Activated CD8-positive, alpha-beta memory T cell treated with anti-CD3 and anti-CD28 coated beads, Interleukin-2, amount 50 U/mL, for 4 hours (primary cell): ENCODE data around the gene SGCB.
"Not testable (repeated sequence)": the region's sequence is repeated elsewhere in the genome, so short reads cannot be mapped to it uniquely, and the experiment has no call there.

Experiments
- DNase-seq: peaks from one replicate; pipeline ENCODE4 v3.0.0-alpha.2; 2020

SGCB gene

GRCh38 chr4:52038103-52038912 lies at the start of gene SGCB:
Gene SGCB (minus strand): TSS chr4:52038299. CDS start chr4:52038259, 40 bp downstream.
- DNase-seq = peak; percentile 75

GRCh38 chr4:52086425-52086824 lies 48.3 kb upstream of the SGCB start:
- not testable (repeated sequence) for DNase-seq

DNA sequence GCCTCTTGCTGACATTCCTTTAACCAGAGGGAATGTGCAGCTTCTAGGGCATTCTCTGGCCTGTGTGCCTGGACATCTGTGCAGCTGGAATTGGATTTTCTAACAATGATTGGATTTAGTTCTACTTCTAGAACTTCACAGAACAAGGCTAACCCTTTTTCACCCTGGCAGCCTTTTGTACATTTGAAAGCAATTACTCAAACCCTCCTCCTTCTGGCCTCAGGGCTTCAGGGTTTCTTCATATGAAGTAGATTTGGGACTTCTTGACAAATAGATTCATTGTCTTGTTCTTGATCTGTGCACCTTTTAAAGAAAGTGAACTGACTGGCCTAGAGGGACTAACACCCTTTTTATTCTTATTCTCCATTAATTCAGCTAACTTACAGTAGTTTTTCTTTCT lies 43.1 kb upstream of the SGCB start:
- no peak for DNase-seq

DNA sequence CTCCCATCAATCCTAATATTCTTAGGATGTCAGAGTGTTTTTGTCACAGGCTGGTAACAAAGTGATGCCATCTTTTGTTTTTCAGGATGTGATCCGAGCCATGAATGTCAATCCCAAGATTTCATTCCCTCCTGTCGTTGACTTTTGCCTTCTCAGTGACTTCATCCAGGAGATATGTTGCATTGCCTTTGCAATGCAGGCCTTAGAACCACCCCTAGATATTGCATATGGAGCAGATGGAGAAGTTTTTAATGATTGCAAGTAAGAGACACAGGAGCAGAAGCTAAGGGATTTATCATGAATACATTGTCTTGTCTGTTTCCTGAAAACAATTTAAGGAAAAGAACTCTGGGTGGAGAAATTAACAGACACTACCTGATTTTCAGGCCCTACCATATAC lies 41.6 kb upstream of the SGCB start:
- no peak for DNase-seq

DNA sequence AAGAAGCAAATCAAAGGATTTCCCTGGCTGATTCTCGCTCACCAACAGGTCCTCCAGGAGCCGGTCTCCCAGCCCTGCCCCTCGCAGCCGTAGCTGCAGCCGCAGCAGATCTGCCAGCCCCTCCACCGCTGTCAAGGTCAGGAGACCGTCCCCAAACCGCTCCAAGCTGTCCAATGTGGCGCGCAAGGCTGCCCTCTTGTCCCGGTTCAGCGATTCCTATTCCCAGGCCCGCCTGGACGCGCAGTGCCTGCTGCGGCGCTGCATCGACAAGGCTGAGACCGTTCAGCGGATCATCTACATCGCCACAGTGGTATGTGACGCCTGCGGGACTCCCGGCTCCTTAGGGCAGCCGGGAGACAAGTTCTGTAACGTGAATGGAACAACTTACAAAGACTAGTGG lies 38.6 kb upstream of the SGCB start:
- DNase-seq = no peak

DNA sequence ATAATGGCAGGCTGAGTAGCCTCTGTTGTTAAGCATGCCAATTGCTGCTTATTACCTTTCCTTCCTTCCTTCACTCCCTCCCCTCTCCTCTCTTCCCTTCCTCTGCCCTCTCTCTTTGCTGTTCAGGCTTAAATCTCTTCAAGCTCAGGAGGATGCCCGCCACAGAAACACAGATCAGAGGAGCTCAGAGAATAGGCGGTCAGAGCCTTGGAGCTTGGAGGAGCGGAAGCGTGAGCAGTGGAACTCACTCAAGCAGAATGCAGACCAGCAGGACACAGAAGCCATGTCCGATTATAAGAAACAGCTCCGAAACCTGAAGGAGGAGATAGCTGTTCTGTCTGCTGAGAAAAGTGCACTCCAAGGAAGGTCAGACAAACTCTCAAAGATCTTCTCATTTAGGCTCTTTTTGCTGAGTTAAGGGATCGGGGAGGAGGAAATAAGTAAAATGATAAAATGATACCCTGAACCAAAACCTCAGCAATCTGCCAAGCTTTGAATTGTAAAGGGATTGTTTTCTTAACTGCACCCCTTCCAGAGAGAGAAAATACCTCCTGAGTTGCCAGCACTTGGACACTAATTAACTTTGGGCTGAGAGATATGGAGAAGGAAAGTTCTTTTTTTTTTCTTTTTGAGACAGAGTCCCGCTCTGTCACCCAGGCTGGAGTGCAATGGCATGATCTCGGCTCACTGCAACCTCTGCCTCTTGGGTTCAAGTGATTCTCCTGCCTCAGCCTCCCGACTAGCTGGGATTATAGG lies 33.9 kb upstream of the SGCB start:
- no peak for DNase-seq

GRCh38 chr4:52069571-52069970 lies 31.5 kb upstream of the SGCB start:
- DNase-seq = no peak

DNA sequence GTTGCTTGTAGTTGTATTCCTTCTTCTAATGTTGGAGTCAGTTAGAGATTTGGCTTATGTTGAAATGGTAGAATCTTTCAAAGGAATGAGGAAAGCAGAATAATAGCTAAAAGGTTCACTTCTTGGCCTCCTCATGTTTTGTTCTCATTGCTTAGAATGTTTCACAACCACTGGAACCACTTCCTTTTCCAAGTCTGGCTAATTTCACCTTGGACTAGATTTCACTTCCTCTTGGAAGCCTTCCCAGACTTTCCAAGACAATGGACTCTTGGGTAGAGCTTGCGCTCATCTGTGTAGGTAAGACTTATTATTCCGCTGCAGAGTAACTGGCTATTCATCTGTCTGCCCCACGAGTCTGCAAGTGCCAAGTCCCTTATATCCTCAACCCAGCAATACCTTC lies 21.3 kb upstream of the SGCB start:
- no peak for DNase-seq

DNA sequence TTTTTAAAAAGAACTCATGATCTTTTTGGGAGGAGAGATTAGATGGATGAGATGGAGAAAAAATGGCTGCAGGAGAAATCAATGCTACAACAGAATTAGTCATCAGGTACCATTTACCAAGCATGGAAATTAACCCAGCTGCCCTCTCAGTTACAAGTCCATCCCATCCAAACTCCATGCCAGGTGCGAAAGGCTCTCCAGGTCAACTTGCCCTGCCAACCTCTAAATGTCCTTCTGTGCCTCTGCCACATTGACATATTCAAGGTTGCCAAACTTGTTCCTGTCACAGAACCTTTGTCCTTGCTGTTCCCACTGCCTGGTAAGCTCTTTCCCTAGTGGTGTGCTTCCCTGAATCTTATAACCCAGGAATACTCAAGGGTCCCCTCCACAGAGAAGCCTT lies 20.2 kb upstream of the SGCB start:
- no peak for DNase-seq

GRCh38 chr4:52057196-52057595 lies 19.1 kb upstream of the SGCB start:
- DNase-seq = no peak

DNA sequence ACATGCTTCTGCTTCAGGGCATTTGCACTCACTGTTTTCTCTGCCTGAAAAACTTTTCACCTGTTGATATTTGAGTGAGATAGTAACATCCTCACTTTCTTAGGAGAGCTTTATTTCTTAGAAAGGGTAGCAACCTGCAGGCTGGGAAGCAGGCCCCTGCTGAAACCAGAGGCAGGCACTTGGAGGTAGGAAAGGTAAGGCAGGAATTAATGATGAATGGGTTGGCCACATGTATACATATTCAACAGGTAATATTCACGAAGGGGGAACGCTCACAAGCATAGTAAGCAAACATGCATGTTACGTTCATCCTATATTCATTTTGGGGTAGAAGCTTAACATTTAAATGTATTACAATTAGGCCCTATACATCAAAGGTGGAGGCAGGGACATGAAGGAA lies 16.2 kb upstream of the SGCB start:
- DNase-seq = no peak

DNA sequence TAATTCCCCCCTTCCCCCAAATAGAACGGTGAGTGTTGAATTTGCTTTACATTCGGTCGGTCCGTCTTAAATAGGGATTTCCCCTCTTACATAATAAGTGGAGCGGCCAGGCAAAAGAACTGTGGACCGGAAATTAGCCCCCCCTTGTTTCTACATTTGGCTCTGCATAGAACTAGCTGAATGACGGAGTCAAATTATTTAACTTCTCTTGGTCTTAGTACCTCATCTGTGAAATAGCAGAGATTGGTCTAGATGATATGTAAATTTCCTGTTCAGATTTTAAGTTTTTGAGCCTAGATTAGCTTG lies 14.3 kb upstream of the SGCB start:
- no peak for DNase-seq

DNA sequence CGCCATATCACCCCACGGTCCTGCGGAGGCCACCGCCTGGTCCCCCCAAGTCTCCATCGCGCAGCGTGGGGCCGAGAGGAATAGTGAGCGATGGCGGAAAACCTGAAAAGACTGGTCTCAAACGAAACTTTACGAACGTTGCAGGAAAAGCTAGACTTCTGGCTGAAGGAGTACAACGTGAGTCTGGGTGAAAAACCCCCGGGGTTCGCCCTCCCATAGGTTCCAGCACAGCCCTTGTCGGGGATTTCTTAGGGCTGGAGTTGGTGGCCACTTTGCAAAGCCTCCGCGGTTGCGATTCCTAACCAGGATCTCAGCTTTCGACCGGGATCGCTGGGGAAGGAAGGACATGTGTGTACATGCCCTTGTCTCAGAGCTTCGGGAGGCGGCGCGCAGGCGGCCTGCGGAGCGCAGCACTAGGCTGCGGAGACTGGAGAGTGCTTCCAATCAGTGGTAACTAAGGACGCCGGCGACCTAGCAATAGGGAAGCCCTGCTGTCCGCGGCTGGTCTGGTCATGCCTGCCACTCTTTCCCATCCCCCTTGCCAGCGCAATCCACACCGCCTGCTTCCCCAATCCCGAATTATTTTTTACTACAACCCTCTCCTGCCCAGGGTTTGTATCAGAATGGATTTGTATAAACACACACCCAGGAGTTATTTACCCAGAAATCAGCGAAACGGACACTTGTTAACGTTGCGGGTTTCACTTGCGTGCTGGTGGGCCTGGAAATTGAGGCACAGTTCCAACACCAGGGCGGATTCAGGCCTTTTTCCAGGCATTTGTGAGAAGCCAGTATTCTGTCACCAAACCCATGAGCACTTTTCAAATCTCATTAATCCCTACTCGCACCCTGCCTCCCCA lies 13.7 kb upstream of the SGCB start:
- no peak for DNase-seq

DNA sequence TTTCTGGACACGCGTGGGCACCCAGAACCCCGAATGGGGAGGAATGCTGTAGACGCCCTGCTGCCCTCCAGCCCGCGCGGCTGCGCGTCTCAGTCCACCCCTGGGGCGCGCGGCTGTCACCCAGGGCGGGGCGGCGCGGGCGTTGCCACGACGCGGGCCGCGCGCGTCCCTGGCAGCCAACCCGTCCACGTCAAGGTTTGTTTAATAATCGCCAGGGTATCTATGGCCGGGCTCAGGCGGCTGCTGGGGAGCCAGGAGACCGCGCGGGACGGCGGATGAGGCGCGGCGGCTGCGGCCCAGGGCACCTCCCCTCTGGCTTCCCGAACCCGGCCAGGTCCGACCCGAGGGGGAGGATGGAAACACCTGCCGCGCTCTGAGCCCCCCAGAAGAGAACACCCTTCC lies 13.1 kb upstream of the SGCB start, which contains the start of gene SPATA18:
Gene SPATA18 (plus strand): TSS at position 92 of the 402 bp plus-strand sequence. CDS start 401 bp downstream, outside the sequence.
- no peak for DNase-seq

DNA sequence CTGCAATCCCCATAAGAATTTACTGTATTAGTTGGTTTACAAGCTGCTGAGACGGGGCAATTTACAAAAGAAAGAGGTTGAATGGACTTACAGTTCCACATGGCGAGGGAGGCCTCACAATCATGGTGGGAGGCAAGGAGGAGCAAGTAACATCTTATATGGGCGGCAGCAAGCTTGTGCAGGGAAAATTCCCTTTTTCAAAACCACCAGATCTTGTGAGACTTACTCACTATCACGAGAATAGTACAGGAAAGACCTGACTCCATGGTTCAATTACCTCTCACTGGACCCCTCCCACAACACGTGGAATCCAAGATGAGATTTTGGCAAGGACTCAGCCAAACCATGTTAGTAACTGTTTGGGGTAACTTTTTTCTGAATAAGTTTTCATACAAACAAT lies 11.2 kb upstream of the SGCB start:
- no peak for DNase-seq

DNA sequence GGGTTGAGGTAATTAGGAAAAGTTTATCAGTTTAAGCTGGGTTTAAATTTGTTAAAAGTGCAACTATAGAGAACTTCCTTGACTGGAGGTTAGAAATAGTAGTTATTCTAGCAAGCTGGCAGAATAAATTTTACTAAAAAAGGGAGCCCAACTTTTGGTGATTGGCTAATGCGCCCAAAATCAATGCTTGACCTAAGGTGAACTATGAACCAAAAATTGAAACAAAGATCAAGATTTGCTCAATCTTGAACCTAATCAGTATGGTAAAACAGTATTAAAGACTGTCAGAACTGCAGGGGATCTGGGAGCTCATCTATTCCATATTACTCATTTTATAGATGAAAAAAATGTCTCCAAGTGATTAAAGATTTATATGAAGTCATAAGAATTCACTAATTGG lies 6.9 kb upstream of the SGCB start:
- DNase-seq = no peak

DNA sequence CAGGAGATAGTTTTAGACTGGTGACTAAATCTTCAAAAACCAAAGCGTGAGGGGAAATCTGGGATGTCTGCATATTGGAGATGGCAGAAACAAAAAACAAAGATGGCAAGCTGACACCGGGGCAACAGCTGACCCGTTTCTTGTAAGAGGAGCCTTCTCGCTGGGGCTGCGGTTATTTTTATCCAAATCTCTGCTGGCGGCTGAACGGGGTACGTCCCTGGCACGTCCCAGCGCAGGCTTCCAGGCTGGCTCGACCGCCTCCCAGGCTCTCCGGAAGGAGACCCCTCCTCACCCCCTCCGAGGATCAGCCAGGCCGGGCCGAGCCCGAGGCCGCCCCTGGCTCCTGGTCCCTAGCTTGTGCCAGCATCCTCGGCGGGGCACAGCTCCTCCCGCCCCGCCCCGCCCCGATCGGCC lies 403 bp downstream of the SGCB start:
- DNase-seq = peak; percentile 19

DNA sequence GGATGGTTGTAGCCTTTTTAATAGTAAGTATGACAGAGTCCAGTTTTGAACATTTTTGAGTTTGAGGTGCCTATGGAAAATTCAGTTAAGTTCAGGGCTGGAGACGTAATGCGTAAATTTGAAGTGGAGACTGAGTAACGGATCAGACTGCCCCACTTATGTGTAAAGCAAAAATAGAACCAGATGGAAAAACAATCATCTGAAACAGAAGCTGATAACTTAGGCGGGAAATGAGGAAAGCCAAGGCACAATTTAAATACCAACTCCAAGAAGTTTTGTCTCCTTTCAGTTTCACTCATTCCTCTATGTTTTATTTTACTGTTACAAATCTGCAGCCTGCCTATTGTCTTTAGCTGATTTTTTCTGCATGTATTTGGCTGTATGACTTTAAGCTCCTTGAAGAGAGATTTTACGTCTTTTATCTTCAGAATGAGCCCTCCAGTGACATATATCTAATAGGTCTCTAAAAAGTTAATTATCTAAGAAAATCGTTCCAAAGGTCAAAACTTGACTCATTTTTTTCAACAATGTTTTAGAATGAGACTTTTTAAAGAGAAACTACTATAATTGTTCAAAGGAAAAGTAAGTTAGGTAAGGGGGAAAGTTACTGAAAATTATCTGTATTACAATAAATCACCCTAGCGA lies 1.1 kb downstream of the SGCB start:
- no peak for DNase-seq

GRCh38 chr4:52035190-52035589 lies 2.9 kb downstream of the SGCB start:
- no peak for DNase-seq

DNA sequence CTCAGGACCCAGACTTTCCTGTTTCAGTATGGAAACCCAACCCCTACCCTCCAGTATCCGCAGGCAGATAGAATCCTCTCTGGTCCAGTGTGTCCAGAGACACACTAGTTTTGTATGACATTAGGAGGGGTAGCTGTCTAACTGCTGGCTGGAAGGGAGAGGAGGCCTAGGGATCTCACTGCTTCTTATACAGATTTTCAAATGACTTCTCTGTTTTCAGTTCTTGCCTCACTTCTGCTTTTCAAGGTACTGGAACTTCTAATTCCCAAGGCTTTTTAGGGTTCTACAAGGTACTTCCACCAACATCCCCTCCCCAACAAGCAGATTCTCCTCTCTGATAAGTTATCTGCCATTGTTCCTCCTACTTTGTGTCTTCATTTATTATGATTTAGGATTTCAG lies 6.1 kb downstream of the SGCB start:
- no peak for DNase-seq

DNA sequence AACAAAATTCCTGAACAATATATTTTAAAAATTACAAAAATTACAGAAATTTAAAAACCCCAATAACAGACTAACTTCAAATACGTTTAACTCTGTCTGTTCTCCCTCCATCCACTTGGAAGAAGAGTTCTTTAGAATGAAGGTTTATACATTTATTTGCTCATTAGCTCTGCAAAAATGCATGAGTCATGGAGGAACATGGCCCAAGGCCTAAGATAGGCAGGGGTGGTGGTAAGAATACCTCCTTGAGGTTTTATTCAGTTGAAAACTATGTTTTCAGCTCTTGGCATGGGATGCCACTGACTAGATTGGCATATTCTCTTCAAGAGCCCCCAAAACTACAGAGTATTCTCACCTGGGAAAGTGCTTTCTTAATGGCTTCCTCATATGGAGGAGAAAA lies 9.1 kb downstream of the SGCB start:
- no peak for DNase-seq

GRCh38 chr4:52019936-52020657 lies 18.0 kb downstream of the SGCB start, which contains the start of gene LRRC66:
Gene LRRC66 (minus strand): TSS chr4:52020363. CDS start chr4:52017613, 2,750 bp downstream.
- DNase-seq = no peak
